Fibroblast of lung (primary cell): Measurements from ENCODE around the gene MAPK8. TPM values are rescaled to one million over a fixed set of nuclear protein-coding genes. Genes with fewer than 3 reads are reported as not detected.

Experiments
- DNase-seq, 2 donors: peaks; one replicate each; pipeline versions ENCODE4 v3.0.0 to v3.0.0-alpha.2; 2010; ENCODE audit warnings: low read depth in 2 of 2
- H2AFZ ChIP-seq: 2 replicates; pipeline ENCODE4 v1.5.1; 2012; ENCODE audit warnings: low read length, control low read depth, inconsistent platforms
- H3K27ac ChIP-seq: 2 replicates; pipeline ENCODE4 v1.5.1; 2011; ENCODE audit warnings: low read length, control low read depth; ENCODE audit not compliant: insufficient read depth
- H3K27me3 ChIP-seq: 2 replicates; pipeline ENCODE4 v1.5.1; 2011; ENCODE audit warnings: mild to moderate bottlenecking, low read length; ENCODE audit not compliant: control insufficient read depth, insufficient read depth
- H3K36me3 ChIP-seq: 2 replicates; pipeline ENCODE4 v1.5.1; 2011; ENCODE audit warnings: low read length; ENCODE audit not compliant: control insufficient read depth, insufficient read depth
- H3K4me1 ChIP-seq: 2 replicates; pipeline ENCODE4 v1.5.1; 2011; ENCODE audit warnings: low read length; ENCODE audit not compliant: control insufficient read depth, insufficient read depth; ENCODE audit errors: extremely low read depth
- H3K4me2 ChIP-seq: 2 replicates; pipeline ENCODE4 v1.5.1; 2011; ENCODE audit warnings: low read length, control low read depth; ENCODE audit not compliant: insufficient read depth; ENCODE audit errors: extremely low read depth
- H3K4me3 ChIP-seq, 4 experiments: fragments of 200-600 bp in 1 of 4; sonication (generic) in 1 of 4; replicated peaks in 1 of 4; 2 replicates each; pipeline ENCODE4 v1.5.1; 2011 to 2016; ENCODE audit warnings: low read length in 4 of 4, low read depth in 3 of 4, mild to moderate bottlenecking in 3 of 4, control low read depth in 2 of 4, inconsistent platforms in 1 of 4, mixed read lengths in 1 of 4; ENCODE audit not compliant: insufficient read depth in 1 of 4; ENCODE audit errors: control extremely low read depth in 1 of 4
- H3K79me2 ChIP-seq: 2 replicates; pipeline ENCODE4 v1.5.1; 2012; ENCODE audit warnings: mild to moderate bottlenecking, low read length, inconsistent platforms; ENCODE audit not compliant: control insufficient read depth, insufficient read depth
- H3K9ac ChIP-seq: 2 replicates; pipeline ENCODE4 v1.5.1; 2011; ENCODE audit warnings: mild to moderate bottlenecking, low read length, control low read depth; ENCODE audit not compliant: insufficient read depth
- H3K9me3 ChIP-seq: 2 replicates; pipeline ENCODE4 v1.5.1; 2012; ENCODE audit warnings: low read depth, low read length; ENCODE audit not compliant: control insufficient read depth, insufficient read depth
- H4K20me1 ChIP-seq: 2 replicates; pipeline ENCODE4 v1.5.1; 2011; ENCODE audit warnings: low read length; ENCODE audit not compliant: control insufficient read depth, insufficient read depth; ENCODE audit errors: extremely low read depth
- EZH2 ChIP-seq: IDR thresholded peaks from 2 replicates; pipeline ENCODE4 v1.5.1; 2012; ENCODE audit warnings: low read length, control low read depth, mild to moderate bottlenecking; ENCODE audit errors: missing control alignments
- polyA plus RNA-seq, 2 donors: library from polyadenylated mRNA; depleted of rRNA in 1 of 2; stranded (reverse) in 1 of 2; unstranded in 1 of 2; fragments of >200 nt; gene quantifications; 2 replicates each; pipeline ENCODE4 v1.2.1, GENCODE V29; 2011 to 2012; ENCODE audit warnings: missing spikeins in 1 of 2
- total RNA-seq: library from RNA; depleted of rRNA; stranded (reverse); fragments of >200 nt; gene quantifications from 2 replicates; pipeline ENCODE4 v1.2.1, GENCODE V29; 2014
- TF ChIP-seq, protein P1 (sequence below), 2 donors: IDR thresholded peaks in 1 of 2; conservative IDR thresholded peaks in 1 of 2; 1 replicate in 1 of 2; 2 replicates in 1 of 2; pipeline ENCODE4 v1.5.1; 2011 to 2012; ENCODE audit warnings: low read length in 2 of 2, control low read depth in 1 of 2, inconsistent platforms in 1 of 2, low read depth in 1 of 2, mild to moderate bottlenecking in 1 of 2

MAPK8 gene
- total and polyA plus RNA-seq, 2 donors (not counting 1 experiment from before 2014, with no cell fraction given), result 29.4 to 53.7 TPM

DNA sequence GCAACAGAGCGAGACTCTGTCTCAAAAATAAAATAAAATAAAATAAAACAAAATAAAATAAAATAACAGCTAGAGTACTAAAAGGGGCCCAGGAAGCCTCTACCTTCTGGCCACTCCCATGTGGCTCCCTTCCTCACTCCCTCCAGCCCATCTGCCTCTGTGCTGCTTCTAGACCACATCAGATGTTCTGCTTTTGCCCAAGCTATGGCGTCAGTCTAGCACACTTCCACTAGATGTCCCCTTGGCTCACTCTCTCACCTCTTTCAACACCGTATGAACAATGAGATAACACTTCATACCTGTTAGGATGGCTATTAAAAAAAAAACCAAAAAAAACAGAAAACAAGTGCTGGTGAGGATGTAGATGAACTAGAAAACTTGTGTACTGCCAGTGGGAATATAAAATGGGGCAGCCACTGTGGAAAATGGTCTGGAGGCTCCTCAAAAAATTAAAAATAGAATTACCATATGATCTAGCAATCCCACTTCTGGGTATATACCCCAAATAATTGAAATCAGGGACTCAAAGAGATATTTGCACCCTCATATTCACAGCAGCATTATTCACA, 166.1 kb downstream of the MAPK8 start:
- no peak for DNase-seq
- no peak overlapping the region for H3K4me2 ChIP-seq
- TF ChIP-seq, protein P1, sequence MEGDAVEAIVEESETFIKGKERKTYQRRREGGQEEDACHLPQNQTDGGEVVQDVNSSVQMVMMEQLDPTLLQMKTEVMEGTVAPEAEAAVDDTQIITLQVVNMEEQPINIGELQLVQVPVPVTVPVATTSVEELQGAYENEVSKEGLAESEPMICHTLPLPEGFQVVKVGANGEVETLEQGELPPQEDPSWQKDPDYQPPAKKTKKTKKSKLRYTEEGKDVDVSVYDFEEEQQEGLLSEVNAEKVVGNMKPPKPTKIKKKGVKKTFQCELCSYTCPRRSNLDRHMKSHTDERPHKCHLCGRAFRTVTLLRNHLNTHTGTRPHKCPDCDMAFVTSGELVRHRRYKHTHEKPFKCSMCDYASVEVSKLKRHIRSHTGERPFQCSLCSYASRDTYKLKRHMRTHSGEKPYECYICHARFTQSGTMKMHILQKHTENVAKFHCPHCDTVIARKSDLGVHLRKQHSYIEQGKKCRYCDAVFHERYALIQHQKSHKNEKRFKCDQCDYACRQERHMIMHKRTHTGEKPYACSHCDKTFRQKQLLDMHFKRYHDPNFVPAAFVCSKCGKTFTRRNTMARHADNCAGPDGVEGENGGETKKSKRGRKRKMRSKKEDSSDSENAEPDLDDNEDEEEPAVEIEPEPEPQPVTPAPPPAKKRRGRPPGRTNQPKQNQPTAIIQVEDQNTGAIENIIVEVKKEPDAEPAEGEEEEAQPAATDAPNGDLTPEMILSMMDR (conservative IDR thresholded peaks at IDR 0.05 in 1 of 2, IDR thresholded peaks at IDR 0.05 in 1 of 2; ENCODE audit: low read depth in 1 of 2, low read length in 2 of 2), result no peak
- no peak for TF ChIP-seq EZH2
- no peaks in the 10 kb centered on the region for H3K27me3 ChIP-seq
- H3K79me2 ChIP-seq, result peaks cover 33% of the 10 kb centered on the region
- no peaks in the 10 kb centered on the region for H3K9me3 ChIP-seq
- no peak overlapping the region for H3K27ac ChIP-seq
- H3K4me3 ChIP-seq, result no peak overlapping the region
- H4K20me1 ChIP-seq, result no peaks in the 10 kb centered on the region
- H3K9ac ChIP-seq, result no peak overlapping the region
- H3K4me1 ChIP-seq, result peaks cover 2% of the 10 kb centered on the region
- H3K36me3 ChIP-seq, result peaks cover 1% of the 10 kb centered on the region
- no peak overlapping the region for H2AFZ ChIP-seq

DNA sequence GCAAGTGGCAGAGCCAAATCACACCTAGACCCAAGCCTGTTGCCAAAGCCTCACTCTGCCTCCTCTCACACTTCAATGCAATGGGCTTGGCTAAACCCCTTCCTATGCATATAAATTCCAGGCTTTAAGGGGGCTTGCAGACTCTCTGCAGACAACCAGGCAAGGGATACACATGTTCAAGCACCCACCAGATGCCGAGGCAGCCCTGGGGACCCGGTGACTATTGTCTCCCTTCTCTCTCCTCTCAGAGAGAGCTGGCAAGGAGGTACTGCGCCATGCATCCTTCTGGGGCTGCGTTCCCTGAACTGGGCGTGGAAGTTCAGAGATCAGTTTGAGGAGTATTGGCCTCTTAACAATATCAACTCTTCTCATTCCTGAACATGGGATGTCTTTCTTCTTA, 167.2 kb downstream of the MAPK8 start:
- Histone ChIP-seq H3K4me1 (peaks cover 2% of the 10 kb centered on the region), H3K4me3 (no peak overlapping the region), H3K79me2 (peaks cover 36% of the 10 kb centered on the region), H3K36me3 (peaks cover 4% of the 10 kb centered on the region), H3K4me2 (no peak overlapping the region), H3K27me3 (no peaks in the 10 kb centered on the region), H2AFZ (no peak overlapping the region), H3K27ac (no peak overlapping the region), H4K20me1 (no peaks in the 10 kb centered on the region), H3K9me3 (no peaks in the 10 kb centered on the region), H3K9ac (no peak overlapping the region)
- DNase-seq, result no peak
- TF ChIP-seq EZH2, result no peak
- TF ChIP-seq, protein P1 (conservative IDR thresholded peaks at IDR 0.05 in 1 of 2, IDR thresholded peaks at IDR 0.05 in 1 of 2; ENCODE audit: low read depth in 1 of 2, low read length in 2 of 2), result no peak

DNA sequence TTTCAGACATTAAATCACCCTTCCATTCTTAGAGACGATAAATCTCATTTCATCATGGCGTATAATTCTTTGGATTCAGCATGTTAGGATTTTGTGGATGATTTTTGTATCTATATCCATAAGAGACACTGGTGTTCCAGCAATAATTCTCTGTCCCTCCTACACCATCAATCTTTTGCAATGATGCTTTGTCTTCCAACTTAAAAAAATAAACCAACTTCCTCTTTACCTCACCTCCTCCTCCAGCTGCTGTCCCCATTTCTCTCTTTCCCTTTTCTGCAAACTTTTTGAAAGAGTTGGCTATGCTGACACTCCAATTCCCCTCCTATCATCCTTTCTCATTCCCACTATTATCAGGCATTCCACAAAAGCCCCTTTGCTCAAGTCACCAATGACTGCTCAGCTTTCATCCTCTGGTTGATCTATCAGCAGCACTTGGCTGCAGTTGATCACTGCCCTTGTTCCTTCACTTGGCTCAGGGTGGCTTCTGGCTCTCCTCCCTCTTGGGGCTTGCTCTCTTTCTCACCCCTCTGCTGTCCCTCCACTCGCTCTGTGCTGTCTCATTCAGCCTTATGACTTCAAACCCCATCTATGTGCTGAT, 168.4 kb downstream of the MAPK8 start:
- Histone ChIP-seq H3K36me3 (peaks cover 8% of the 10 kb centered on the region), H4K20me1 (no peaks in the 10 kb centered on the region), H3K9ac (no peak overlapping the region), H3K79me2 (peaks cover 44% of the 10 kb centered on the region), H3K9me3 (no peaks in the 10 kb centered on the region), H3K4me3 (no peak overlapping the region), H3K27ac (no peak overlapping the region), H3K4me2 (no peak overlapping the region), H2AFZ (no peak overlapping the region), H3K27me3 (no peaks in the 10 kb centered on the region), H3K4me1 (peaks cover 2% of the 10 kb centered on the region)
- DNase-seq, result no peak
- TF ChIP-seq EZH2, result no peak
- TF ChIP-seq, protein P1 (conservative IDR thresholded peaks at IDR 0.05 in 1 of 2, IDR thresholded peaks at IDR 0.05 in 1 of 2; ENCODE audit: low read depth in 1 of 2, low read length in 2 of 2), result no peak
